Esophagus muscularis mucosa (tissue), 4 donors: ENCODE data around the gene KCNQ1. TPM values are rescaled to one million over a fixed set of nuclear protein-coding genes. Genes with fewer than 3 reads are reported as not detected.

Experiments
- DNase-seq: peaks from one replicate; pipeline ENCODE4 v3.0.0-alpha.2; 2017; ENCODE audit errors: extremely low spot score
- H3K27ac ChIP-seq, 4 donors: fragments of 200-600 bp; sonication (generic); replicated peaks in 1 of 4; 1 replicate in 3 of 4; 2 replicates in 1 of 4; pipeline ENCODE4 v1.5.1; 2016 to 2019; ENCODE audit warnings: mild to moderate bottlenecking in 1 of 4
- H3K27me3 ChIP-seq, 4 donors: fragments of 200-600 bp; sonication (generic); one replicate each; pipeline versions ENCODE4 v1.5.1 to v1.6.0; 2016 to 2019
- H3K36me3 ChIP-seq, 4 donors: fragments of 200-600 bp; sonication (generic); one replicate each; pipeline ENCODE4 v1.5.1; 2016 to 2019
- H3K4me1 ChIP-seq, 4 donors: fragments of 200-600 bp; sonication (generic); one replicate each; pipeline ENCODE4 v1.5.1; 2016 to 2019
- H3K4me3 ChIP-seq, 4 donors: fragments of 200-600 bp; sonication (generic); 1 replicate in 2 of 4; 2 replicates in 2 of 4; pipeline ENCODE4 v1.5.1; 2016 to 2019; ENCODE audit warnings: mild to moderate bottlenecking in 4 of 4, moderate library complexity in 1 of 4
- H3K9me3 ChIP-seq, 4 donors: fragments of 200-600 bp; sonication (generic); 1 replicate in 3 of 4; 2 replicates in 1 of 4; pipeline ENCODE4 v1.5.1; 2016 to 2019
- EP300 ChIP-seq: sonication (generic); formaldehyde crosslinking; IDR thresholded peaks from one replicate; pipeline ENCODE4 v1.6.1; 2017; ENCODE audit warnings: antibody characterized with exemption
- POLR2A ChIP-seq: fragments of 450-650 bp; IDR thresholded peaks from one replicate; pipeline ENCODE4 v1.6.1; 2017; ENCODE audit warnings: antibody characterized with exemption, moderate library complexity, mild to moderate bottlenecking, low read depth
- POLR2AphosphoS5 ChIP-seq, 2 donors: sonication (generic); formaldehyde crosslinking; IDR thresholded peaks; one replicate each; pipeline ENCODE4 v1.6.1; 2017; ENCODE audit warnings: antibody characterized with exemption in 2 of 2
- WGBS: methylation state at CpG from one replicate; pipeline ENCODE4 v1.1.5; 2018; 5-methylcytosine and 5-hydroxymethylcytosine counted together
- intact Hi-C: fragments of 100-400 bp; cut with DNase I; formaldehyde crosslinking; loops from one replicate; pipeline ENCODE4 v1.15.1; 2023
- total RNA-seq, 4 donors: library from RNA; depleted of rRNA; stranded (reverse); fragments of >200 nt; gene quantifications; one replicate each; pipeline versions ENCODE4 v1.1.0 to v1.2.1, GENCODE V29; 2016
- TF ChIP-seq, protein P1 (sequence below), 3 experiments: fragments of 200-600 bp in 2 of 3; fragments of 450-650 bp in 1 of 3; sonication (generic) in 2 of 3; IDR thresholded peaks; one replicate each; pipeline ENCODE4 v1.5.1; 2017 to 2019; ENCODE audit warnings: antibody characterized with exemption in 3 of 3, mild to moderate bottlenecking in 2 of 3, moderate library complexity in 1 of 3

KCNQ1 gene
- total RNA-seq, 4 donors from 2014 or later: 2.1 to 5.9 (median 4.3) TPM

DNA sequence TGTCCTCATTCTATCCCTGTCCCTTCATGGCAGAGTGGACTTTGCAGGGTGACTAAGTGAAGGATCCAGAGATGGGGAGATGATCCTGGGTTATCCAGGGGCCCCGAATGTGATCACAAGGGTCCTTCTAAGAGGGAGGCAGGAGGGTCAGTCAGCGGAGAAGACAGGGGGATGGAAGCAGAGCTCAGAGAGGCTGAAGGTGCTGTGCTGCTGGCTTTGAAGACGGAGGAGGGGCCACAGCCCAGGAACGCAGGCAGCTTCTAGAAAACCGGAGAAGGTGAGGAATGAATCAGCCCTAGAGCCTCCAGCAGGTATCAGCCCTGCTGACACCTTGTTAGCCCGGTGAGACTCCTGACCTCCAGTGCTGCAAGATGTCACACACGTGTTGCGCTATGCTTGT lies 377.1 kb downstream of the KCNQ1 start:
- no peak for TF ChIP-seq POLR2A
- no peak for TF ChIP-seq EP300
- TF ChIP-seq, protein P1, sequence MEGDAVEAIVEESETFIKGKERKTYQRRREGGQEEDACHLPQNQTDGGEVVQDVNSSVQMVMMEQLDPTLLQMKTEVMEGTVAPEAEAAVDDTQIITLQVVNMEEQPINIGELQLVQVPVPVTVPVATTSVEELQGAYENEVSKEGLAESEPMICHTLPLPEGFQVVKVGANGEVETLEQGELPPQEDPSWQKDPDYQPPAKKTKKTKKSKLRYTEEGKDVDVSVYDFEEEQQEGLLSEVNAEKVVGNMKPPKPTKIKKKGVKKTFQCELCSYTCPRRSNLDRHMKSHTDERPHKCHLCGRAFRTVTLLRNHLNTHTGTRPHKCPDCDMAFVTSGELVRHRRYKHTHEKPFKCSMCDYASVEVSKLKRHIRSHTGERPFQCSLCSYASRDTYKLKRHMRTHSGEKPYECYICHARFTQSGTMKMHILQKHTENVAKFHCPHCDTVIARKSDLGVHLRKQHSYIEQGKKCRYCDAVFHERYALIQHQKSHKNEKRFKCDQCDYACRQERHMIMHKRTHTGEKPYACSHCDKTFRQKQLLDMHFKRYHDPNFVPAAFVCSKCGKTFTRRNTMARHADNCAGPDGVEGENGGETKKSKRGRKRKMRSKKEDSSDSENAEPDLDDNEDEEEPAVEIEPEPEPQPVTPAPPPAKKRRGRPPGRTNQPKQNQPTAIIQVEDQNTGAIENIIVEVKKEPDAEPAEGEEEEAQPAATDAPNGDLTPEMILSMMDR (IDR thresholded peaks at IDR 0.05): no peak
- no peak for TF ChIP-seq POLR2AphosphoS5 (IDR thresholded peaks at IDR 0.05)
- Histone ChIP-seq H3K36me3 (no peaks in the 10 kb centered on the region), H3K4me3 (no peak overlapping the region), H3K4me1 (peaks cover 31 to 38% (median 35%) of the 10 kb centered on the region in 4 donors), H3K27ac (no peak overlapping the region), H3K27me3 (no peaks in the 10 kb centered on the region), H3K9me3 (peaks cover 0 to 19% (median 9%) of the 10 kb centered on the region in 4 donors)
- 80% methylated on average over 8 of the region's 8 CpGs for WGBS
- no peak for DNase-seq
- intact Hi-C loops: no loop called here

DNA sequence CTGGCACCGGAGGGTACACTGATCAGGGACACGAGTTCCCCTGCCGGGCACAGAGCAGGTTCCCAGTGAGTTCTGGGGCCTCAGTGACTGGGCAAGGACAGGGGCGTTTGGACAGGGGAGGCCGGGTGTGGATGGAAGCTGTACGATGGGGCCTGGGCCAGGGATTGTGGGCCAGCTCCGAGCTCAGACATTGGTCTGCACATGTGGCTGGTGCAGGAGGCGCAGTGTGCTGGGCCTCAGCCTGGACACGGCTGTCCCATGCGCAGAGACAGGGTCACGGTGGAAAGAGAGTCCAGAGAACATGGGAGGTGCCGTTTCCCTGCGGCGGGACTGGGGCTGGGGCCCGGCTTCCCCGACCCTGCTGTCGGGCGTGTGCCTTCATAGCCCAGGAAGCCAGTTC lies 380.0 kb downstream of the KCNQ1 start:
- no peak for TF ChIP-seq POLR2AphosphoS5 (IDR thresholded peaks at IDR 0.05)
- TF ChIP-seq, protein P1 (IDR thresholded peaks at IDR 0.05): no peak
- no peak for TF ChIP-seq POLR2A
- no peak for TF ChIP-seq EP300
- Histone ChIP-seq H3K27me3 (no peaks in the 10 kb centered on the region), H3K27ac (peak overlapping the region; percentile 90 to 99 (median 96)), H3K4me3 (peak overlapping the region in 2 of 4 donors; percentile 22 to 54), H3K36me3 (no peaks in the 10 kb centered on the region), H3K4me1 (peaks cover 35 to 49% (median 41%) of the 10 kb centered on the region in 4 donors), H3K9me3 (peaks cover 0 to 20% (median 7%) of the 10 kb centered on the region in 4 donors)
- intact Hi-C loops: loop anchor here (5.0 kb wide), 2 partner anchors 48 to 123 kb away; no protein-coding TSS in a partner anchor
- 60% methylated on average over 5 of the region's 18 CpGs for WGBS
- no peak for DNase-seq

DNA sequence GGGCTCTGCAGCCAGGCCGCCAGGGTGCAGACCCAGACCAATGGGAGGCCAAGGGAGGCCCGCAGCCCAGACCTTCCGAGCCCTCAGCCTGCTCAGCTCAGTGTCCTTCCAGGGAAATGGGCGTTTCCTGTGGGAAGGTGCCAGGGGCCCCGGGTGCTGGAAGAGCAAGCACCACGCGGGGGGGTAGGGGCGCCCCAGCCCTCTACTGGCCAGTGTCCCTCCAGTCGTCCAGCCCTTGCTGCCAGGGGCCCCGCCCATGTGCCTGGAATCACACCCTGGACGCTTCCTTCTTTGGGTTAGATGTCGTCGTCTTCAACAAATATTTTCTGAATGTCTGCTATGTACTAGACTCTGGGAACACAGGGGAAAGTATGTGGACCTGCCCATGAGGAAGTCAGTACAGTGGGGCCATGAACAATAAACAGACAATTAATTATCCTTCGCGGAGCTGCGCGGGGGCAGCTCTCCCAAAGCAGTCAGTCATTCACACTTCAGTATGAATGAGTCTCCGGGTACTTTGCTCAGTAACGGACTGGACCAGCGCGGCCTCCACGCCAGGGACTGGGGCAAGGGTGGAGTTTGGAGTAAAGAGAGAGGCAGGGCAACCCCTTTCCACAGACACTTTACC lies 380.6 kb downstream of the KCNQ1 start:
- H3K4me3 ChIP-seq: peak overlapping the region; percentile 34 to 54 (median 40)
- H3K9me3 ChIP-seq: peaks cover 0 to 20% (median 7%) of the 10 kb centered on the region in 4 donors
- intact Hi-C loops: loop anchor here (5.0 kb wide), 2 partner anchors 48 to 123 kb away; no protein-coding TSS in a partner anchor
- peak overlapping the region; percentile 90 to 99 (median 96) for H3K27ac ChIP-seq
- DNase-seq: peak; percentile 95
- WGBS: 27% methylated on average over 13 of the region's 22 CpGs
- H3K36me3 ChIP-seq: no peaks in the 10 kb centered on the region
- no peaks in the 10 kb centered on the region for H3K27me3 ChIP-seq
- peaks cover 35 to 49% (median 41%) of the 10 kb centered on the region in 4 donors for H3K4me1 ChIP-seq
- TF ChIP-seq, protein P1 (IDR thresholded peaks at IDR 0.05): peak in 1 of 3 experiments; percentile 43
- TF ChIP-seq POLR2AphosphoS5 (IDR thresholded peaks at IDR 0.05): peak; percentile 82 to 83
- no peak for TF ChIP-seq POLR2A
- peak; percentile 55 for TF ChIP-seq EP300

DNA sequence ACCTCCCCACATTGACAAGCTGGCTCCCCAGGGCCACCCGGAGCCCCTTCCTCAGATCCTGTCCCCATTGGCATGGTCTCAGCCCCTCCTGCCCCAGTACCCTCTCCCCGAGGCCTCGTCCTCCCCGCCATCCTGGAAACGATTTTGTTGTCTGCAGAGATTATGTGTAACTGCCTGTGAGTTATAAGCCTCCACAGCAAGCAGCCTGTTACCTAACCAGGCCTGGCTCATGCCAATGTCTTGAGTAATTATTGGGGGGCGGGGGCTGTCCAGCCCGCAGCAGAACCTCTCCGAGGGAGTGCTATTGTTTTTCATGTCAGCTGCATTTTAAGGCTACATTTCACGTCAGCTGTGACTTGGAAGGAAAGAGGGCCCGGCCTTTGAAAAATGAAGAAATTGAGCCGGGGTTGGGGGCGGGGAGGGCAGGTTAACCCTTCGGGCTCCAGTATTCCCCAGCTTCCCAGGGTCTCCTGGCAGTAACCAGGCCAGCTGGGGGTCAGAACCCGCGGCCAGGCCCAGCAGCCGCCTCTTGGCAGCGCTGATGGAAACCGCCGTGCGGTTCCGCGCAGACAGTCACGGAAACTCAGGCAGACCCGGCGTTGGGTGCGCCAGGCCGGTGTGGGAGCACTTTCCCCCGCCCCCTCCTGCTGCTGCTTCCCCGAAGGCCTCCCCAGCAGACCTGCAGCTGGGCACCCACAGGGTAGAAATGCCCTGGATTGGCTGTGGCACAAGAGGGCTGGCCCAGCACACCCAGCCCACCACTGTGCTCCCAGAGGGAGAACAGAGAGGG lies 381.3 kb downstream of the KCNQ1 start:
- Histone ChIP-seq H3K4me3 (peak overlapping the region; percentile 34 to 54 (median 40)), H3K36me3 (no peaks in the 10 kb centered on the region), H3K9me3 (peaks cover 0 to 20% (median 7%) of the 10 kb centered on the region in 4 donors), H3K27me3 (no peaks in the 10 kb centered on the region), H3K27ac (peak overlapping the region; percentile 90 to 99 (median 96)), H3K4me1 (peaks cover 35 to 53% (median 41%) of the 10 kb centered on the region in 4 donors)
- TF ChIP-seq, protein P1 (IDR thresholded peaks at IDR 0.05): no peak
- TF ChIP-seq POLR2AphosphoS5 (IDR thresholded peaks at IDR 0.05): peak; percentile 71 to 88
- peak; percentile 55 for TF ChIP-seq EP300
- intact Hi-C loops: loop anchor here (5.0 kb wide), 2 partner anchors 49 to 124 kb away; no protein-coding TSS in a partner anchor
- WGBS: 8% methylated on average over 13 of the region's 29 CpGs
- DNase-seq: peak; percentile 94
